DMS153 treated with DMSO at 0.1 percent for 48 hours (cell line): ENCODE data around the gene LIN37.
"Not testable (repeated sequence)": the region's sequence is repeated elsewhere in the genome, so short reads cannot be mapped to it uniquely, and the experiment has no call there.

Source experiments
- DNase-seq: peaks from one replicate; lab custom pipeline; 2025; ENCODE audit not compliant: unreplicated experiment; lab: John Stamatoyannopoulos, UW

Gene LIN37

GRCh38 chr19:35787227-35787799, 38.9 kb downstream of the LIN37 start:
- no peak for DNase-seq

GRCh38 chr19:35788205-35788960, 40.0 kb downstream of the LIN37 start:
- no peak for DNase-seq

- no peak for DNase-seq
These were observed 41.0 kb downstream of the LIN37 start for GRCh38 chr19:35789195-35789977.

- no peak for DNase-seq
These were observed 41.9 kb downstream of the LIN37 start for GRCh38 chr19:35789978-35790944.

- no peak for DNase-seq
These were observed 42.8 kb downstream of the LIN37 start for GRCh38 chr19:35790981-35791813.

- DNase-seq, result no peak
These were observed 43.5 kb downstream of the LIN37 start for GRCh38 chr19:35791814-35792279.

GRCh38 chr19:35792312-35792711, 43.9 kb downstream of the LIN37 start:
- DNase-seq, result no peak

GRCh38 chr19:35792888-35793287, 44.5 kb downstream of the LIN37 start:
- no peak for DNase-seq

- no peak for DNase-seq
These were observed 45.2 kb downstream of the LIN37 start for GRCh38 chr19:35793381-35794165.

GRCh38 chr19:35795564-35795963, 47.2 kb downstream of the LIN37 start:
- DNase-seq, result not testable (repeated sequence)

- no peak for DNase-seq
These were observed 48.5 kb downstream of the LIN37 start for GRCh38 chr19:35796645-35797542.

- no peak for DNase-seq
These were observed 49.3 kb downstream of the LIN37 start for GRCh38 chr19:35797663-35798062.

- no peak for DNase-seq
These were observed 53.5 kb downstream of the LIN37 start for GRCh38 chr19:35801828-35802227.
